Measurements from ENCODE around the gene ARID3A. TPM values are rescaled to one million over a fixed set of nuclear protein-coding genes. Genes with fewer than 3 reads are reported as not detected.
"Not testable (repeated sequence)": the region's sequence is repeated elsewhere in the genome, so short reads cannot be mapped to it uniquely, and the experiment has no call there.

The ARID3A gene
- polyA plus RNA-seq, 5 donors, result 17.0 to 28.0 (median 20.3) TPM

GRCh38 chr19:1014161-1015060 is 88.6 kb downstream of the ARID3A start:
- no peak for DNase-seq

GRCh38 chr19:1015061-1015781 is 89.4 kb downstream of the ARID3A start:
- no peak for DNase-seq

- DNase-seq, result no peak
Observed at GRCh38 chr19:1015782-1016646, 90.2 kb downstream of the ARID3A start.

GRCh38 chr19:1016647-1017114 is 90.8 kb downstream of the ARID3A start:
- DNase-seq, result no peak

- no peak for DNase-seq
Observed at GRCh38 chr19:1017115-1017905, 91.5 kb downstream of the ARID3A start.

- DNase-seq, result no peak
Observed at GRCh38 chr19:1017906-1018305, 92.1 kb downstream of the ARID3A start.

GRCh38 chr19:1018393-1018792 is 92.6 kb downstream of the ARID3A start:
- no peak for DNase-seq

GRCh38 chr19:1018932-1019615 is 93.2 kb downstream of the ARID3A start:
- DNase-seq, result no peak

- no peak for DNase-seq
Observed at GRCh38 chr19:1019616-1019961, 93.8 kb downstream of the ARID3A start.

- no peak for DNase-seq
Observed at GRCh38 chr19:1019980-1020867, 94.4 kb downstream of the ARID3A start.

GRCh38 chr19:1020868-1021425 is 95.1 kb downstream of the ARID3A start, which contains the start of gene TMEM259:
Gene TMEM259, minus strand, starts transcription at chr19:1021123. Its CDS starts 127 bp downstream, at chr19:1020996.
- DNase-seq, result peak; percentile 98

GRCh38 chr19:1023883-1024188 is 98.0 kb downstream of the ARID3A start:
- not testable (repeated sequence) for DNase-seq

- DNase-seq, result not testable (repeated sequence)
Observed at GRCh38 chr19:1025080-1025479, 99.2 kb downstream of the ARID3A start.

Other genes with a start within 250 kb of the ARID3A start
- gene FSTL3, start 249.6 kb upstream of the ARID3A start, polyA plus RNA-seq (ENCODE audit: insufficient read depth in 1 of 5, insufficient read length in 5 of 5, low replicate concordance in 1 of 5), result 10 to 100 TPM in 3 of 5 donors, 1 to 10 TPM in 2; 7.0 to 17.2 (median 12.9) TPM
- under 1 TPM in 4 of 5 donors, not detected in 1; 0.14 to 0.64 (median 0.39) TPM for gene PRSS57, start 230.6 kb upstream of the ARID3A start, polyA plus RNA-seq (ENCODE audit: insufficient read depth in 1 of 5, insufficient read length in 5 of 5, low replicate concordance in 1 of 5)
- gene PALM, start 217.1 kb upstream of the ARID3A start, polyA plus RNA-seq (ENCODE audit: insufficient read depth in 1 of 5, insufficient read length in 5 of 5, low replicate concordance in 1 of 5), result 10 to 100 TPM; 32.5 to 62.8 (median 43.2) TPM
- gene MISP, start 174.9 kb upstream of the ARID3A start, polyA plus RNA-seq (ENCODE audit: insufficient read depth in 1 of 5, insufficient read length in 5 of 5, low replicate concordance in 1 of 5), result 10 to 100 TPM in 2 of 5 donors, 1 to 10 TPM in 3; 5.7 to 17.2 (median 9.4) TPM
- gene PTBP1, start 128.6 kb upstream of the ARID3A start, polyA plus RNA-seq (ENCODE audit: insufficient read depth in 1 of 5, insufficient read length in 5 of 5, low replicate concordance in 1 of 5), result 100 to 1,000 TPM; 294 to 375 (median 310) TPM
- 10 to 100 TPM in 1 of 5 donors, 1 to 10 TPM in 4; 3.0 to 13.7 (median 7.1) TPM for gene PLPPR3, start 104.1 kb upstream of the ARID3A start, polyA plus RNA-seq (ENCODE audit: insufficient read depth in 1 of 5, insufficient read length in 5 of 5, low replicate concordance in 1 of 5)
- gene AZU1, start 98.2 kb upstream of the ARID3A start, polyA plus RNA-seq (ENCODE audit: insufficient read depth in 1 of 5, insufficient read length in 5 of 5, low replicate concordance in 1 of 5), result 1 to 10 TPM; 1.4 to 4.4 (median 1.9) TPM
- 1 to 10 TPM; 1.4 to 3.4 (median 2.2) TPM for gene PRTN3, start 85.0 kb upstream of the ARID3A start, polyA plus RNA-seq (ENCODE audit: insufficient read depth in 1 of 5, insufficient read length in 5 of 5, low replicate concordance in 1 of 5)
- 1 to 10 TPM in 2 of 5 donors, under 1 TPM in 3; 0.20 to 1.7 (median 0.75) TPM for gene ELANE, start 73.7 kb upstream of the ARID3A start, polyA plus RNA-seq (ENCODE audit: insufficient read depth in 1 of 5, insufficient read length in 5 of 5, low replicate concordance in 1 of 5)
- gene CFD, start 66.4 kb upstream of the ARID3A start, polyA plus RNA-seq (ENCODE audit: insufficient read depth in 1 of 5, insufficient read length in 5 of 5, low replicate concordance in 1 of 5), result 10 to 100 TPM in 1 of 5 donors, 1 to 10 TPM in 4; 4.7 to 31.4 (median 6.3) TPM
- 10 to 100 TPM; 36.7 to 76.2 (median 51.0) TPM for gene MED16, start 32.8 kb upstream of the ARID3A start, polyA plus RNA-seq (ENCODE audit: insufficient read depth in 1 of 5, insufficient read length in 5 of 5, low replicate concordance in 1 of 5)
- not detected for gene RNU6-9, start 32.6 kb upstream of the ARID3A start, polyA plus RNA-seq (ENCODE audit: insufficient read depth in 1 of 5, insufficient read length in 5 of 5, low replicate concordance in 1 of 5)
- 10 to 100 TPM; 27.5 to 61.8 (median 37.1) TPM for gene R3HDM4, start 12.8 kb upstream of the ARID3A start, polyA plus RNA-seq (ENCODE audit: insufficient read depth in 1 of 5, insufficient read length in 5 of 5, low replicate concordance in 1 of 5)
- gene KISS1R, start 8.7 kb upstream of the ARID3A start, polyA plus RNA-seq (ENCODE audit: insufficient read depth in 1 of 5, insufficient read length in 5 of 5, low replicate concordance in 1 of 5), result under 1 TPM in 1 of 5 donors, not detected in 4; 0.15 TPM
- gene WDR18, start 58.3 kb downstream of the ARID3A start, polyA plus RNA-seq (ENCODE audit: insufficient read depth in 1 of 5, insufficient read length in 5 of 5, low replicate concordance in 1 of 5), result 10 to 100 TPM; 22.3 to 47.6 (median 30.8) TPM
- 1 to 10 TPM in 2 of 5 donors, under 1 TPM in 3; 0.31 to 1.6 (median 0.69) TPM for gene GRIN3B, start 74.4 kb downstream of the ARID3A start, polyA plus RNA-seq (ENCODE audit: insufficient read depth in 1 of 5, insufficient read length in 5 of 5, low replicate concordance in 1 of 5)
- 100 to 1,000 TPM in 2 of 5 donors, 10 to 100 TPM in 3; 70.9 to 132 (median 98.4) TPM for gene TMEM259, start 95.1 kb downstream of the ARID3A start, polyA plus RNA-seq (ENCODE audit: insufficient read depth in 1 of 5, insufficient read length in 5 of 5, low replicate concordance in 1 of 5)
- not detected for gene RNU6-2, start 95.5 kb downstream of the ARID3A start, polyA plus RNA-seq (ENCODE audit: insufficient read depth in 1 of 5, insufficient read length in 5 of 5, low replicate concordance in 1 of 5)
- gene CNN2, start 100.6 kb downstream of the ARID3A start, polyA plus RNA-seq (ENCODE audit: insufficient read depth in 1 of 5, insufficient read length in 5 of 5, low replicate concordance in 1 of 5), result 100 to 1,000 TPM; 128 to 196 (median 157) TPM
- 1 to 10 TPM; 2.8 to 6.1 (median 4.7) TPM for gene ABCA7, start 114.1 kb downstream of the ARID3A start, polyA plus RNA-seq (ENCODE audit: insufficient read depth in 1 of 5, insufficient read length in 5 of 5, low replicate concordance in 1 of 5)
- 10 to 100 TPM in 3 of 5 donors, 1 to 10 TPM in 2; 7.8 to 15.8 (median 10.2) TPM for gene ARHGAP45, start 141.1 kb downstream of the ARID3A start, polyA plus RNA-seq (ENCODE audit: insufficient read depth in 1 of 5, insufficient read length in 5 of 5, low replicate concordance in 1 of 5)
- gene POLR2E, start 169.3 kb downstream of the ARID3A start, polyA plus RNA-seq (ENCODE audit: insufficient read depth in 1 of 5, insufficient read length in 5 of 5, low replicate concordance in 1 of 5), result 100 to 1,000 TPM; 107 to 191 (median 115) TPM
- 100 to 1,000 TPM; 141 to 288 (median 176) TPM for gene GPX4, start 178.0 kb downstream of the ARID3A start, polyA plus RNA-seq (ENCODE audit: insufficient read depth in 1 of 5, insufficient read length in 5 of 5, low replicate concordance in 1 of 5)
- 10 to 100 TPM; 16.7 to 26.3 (median 17.9) TPM for gene SBNO2, start 248.2 kb downstream of the ARID3A start, polyA plus RNA-seq (ENCODE audit: insufficient read depth in 1 of 5, insufficient read length in 5 of 5, low replicate concordance in 1 of 5)